HG02610 (cell line): ENCODE measurements around the gene HHIPL1.

Source experiments
- ATAC-seq: cut with Tn5 transposase; IDR thresholded peaks from one replicate; pipeline ENCODE4 v1.9.1; 2021; ENCODE audit warnings: mild to moderate bottlenecking, moderate library complexity; ENCODE audit not compliant: unreplicated experiment

The HHIPL1 gene

DNA sequence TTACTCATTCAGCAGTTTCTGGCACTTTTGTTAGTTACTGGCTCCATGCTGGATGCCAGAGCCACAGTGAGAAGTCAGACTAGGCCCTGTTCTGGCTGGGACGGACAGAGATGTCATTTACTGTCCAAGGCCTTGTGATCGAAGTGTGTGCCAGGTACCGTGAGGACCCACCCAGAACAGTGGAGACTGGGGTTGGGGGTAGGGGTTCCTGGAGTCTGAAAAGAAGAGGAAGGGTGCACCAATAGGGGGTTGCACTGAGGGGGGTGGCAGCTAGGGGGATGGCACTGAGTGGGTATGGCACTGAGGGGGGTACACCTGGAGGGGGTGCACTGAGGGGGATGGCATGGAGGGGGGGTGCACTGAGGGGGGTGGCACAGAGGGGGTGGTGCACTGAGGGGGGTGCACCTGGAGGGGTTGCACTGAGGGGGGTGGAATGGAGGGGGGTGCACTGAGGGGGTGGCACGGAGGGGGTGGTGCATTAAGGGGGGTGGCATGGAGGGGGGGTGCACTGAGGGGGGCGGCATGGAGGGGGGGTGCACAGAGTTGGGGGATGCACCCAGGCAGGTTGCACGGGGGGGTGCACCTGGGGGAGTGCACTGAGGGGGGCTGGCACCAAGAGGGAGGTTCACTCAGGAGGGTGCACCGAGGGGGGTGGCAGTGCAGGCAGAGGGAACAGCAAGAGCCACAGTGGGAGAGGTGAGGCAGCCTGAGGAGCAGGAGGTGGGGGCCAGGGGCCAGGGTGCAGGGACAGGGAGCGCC lies 28.6 kb downstream of the HHIPL1 start:
- ATAC-seq = no peak

DNA sequence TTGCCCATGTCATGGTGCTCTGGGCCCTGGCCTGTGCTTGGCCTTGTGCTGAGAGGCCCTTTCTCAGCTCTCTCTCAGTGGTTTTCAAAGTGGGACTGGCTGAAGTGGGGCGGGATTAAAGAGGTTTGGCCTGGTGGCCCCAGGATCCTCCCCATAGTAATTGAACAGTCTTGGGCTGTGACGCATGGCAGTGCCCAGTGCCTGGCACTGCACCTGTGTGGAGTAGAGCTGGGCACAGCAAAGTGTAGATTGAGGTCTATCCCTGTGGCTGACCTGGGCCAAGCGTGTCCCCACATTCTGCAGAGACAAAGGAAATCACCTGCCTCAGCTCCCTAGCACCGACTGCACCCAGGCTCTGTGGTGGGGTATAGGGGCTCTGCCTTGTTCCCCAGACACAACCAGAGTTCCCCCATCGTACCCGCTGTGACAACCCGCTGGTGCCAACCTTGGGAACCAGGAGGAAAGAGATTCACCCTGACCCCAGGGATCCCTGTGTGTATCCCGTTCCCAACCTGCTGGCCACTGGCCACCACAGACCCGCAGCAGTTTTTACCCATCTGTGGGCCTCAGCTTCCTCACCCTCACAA lies 29.2 kb downstream of the HHIPL1 start:
- no peak for ATAC-seq

DNA sequence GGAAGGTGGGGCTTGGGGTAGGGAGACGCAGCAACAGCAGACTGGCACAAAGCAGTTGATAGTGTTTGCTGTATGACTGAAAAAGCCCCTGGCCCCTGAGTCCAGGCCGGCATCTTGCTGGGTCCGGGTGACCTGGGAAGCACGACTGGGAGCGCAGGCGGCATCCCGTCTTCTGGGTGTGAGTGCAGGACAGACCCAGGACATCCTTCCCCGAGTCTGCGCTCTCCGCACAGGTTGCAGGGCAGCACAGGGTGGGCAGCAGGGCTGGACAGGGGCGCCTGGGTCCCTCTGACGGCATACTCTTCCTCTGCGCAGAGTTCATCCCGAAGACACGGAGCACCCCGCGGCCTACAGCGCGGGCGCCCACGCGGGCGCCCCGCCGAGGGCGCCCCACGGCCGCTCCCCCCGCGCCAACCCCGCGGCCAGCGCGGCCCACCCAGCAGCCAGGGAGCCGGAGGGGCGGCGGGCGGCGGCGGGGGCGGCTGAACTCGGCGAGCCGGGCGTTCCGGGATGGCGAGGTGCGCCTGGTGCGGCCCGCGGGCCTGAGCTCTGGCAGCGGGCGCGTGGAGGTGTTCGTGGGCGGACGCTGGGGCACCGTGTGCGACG lies 29.9 kb downstream of the HHIPL1 start:
- ATAC-seq = no peak

DNA sequence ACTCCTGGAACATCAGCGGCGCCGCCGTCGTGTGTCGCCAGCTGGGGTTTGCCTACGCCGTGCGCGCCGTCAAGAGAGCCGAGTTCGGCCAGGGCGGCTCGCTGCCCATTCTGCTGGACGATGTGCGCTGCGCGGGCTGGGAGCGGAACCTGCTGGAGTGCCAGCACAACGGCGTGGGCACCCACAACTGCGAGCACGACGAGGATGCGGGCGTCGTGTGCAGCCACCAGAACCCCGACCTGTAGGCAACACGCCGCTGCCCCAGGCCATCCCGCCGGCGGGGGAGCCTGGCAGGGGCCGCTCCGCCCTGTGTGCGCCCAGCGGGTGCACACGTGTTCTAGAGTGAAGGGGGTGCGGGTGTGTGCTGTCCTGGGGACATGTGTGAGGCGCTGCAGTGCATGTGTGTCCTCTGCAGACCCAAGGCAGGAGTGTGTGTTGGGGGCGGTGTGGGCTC lies 30.5 kb downstream of the HHIPL1 start:
- ATAC-seq = no peak

DNA sequence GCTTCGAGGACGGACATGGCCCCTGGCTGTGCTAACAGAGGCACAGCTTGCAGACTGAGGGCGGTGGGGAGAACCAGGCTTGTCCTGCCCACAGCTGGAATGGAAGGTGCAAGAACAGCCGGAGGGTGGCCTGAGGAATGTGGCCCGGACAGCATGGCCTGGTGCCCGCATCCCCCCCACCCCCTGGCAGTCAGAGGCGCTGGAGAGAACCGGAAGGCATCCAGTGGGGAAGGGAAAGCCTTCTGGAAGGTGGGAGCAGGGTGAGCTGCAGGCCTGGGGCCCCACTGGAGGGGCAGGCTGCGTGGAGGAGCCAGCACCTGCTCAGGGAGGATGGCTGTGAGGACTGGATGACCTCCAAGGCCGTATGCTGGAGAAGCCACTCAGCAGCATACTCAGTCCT lies 31.0 kb downstream of the HHIPL1 start:
- ATAC-seq = no peak

DNA sequence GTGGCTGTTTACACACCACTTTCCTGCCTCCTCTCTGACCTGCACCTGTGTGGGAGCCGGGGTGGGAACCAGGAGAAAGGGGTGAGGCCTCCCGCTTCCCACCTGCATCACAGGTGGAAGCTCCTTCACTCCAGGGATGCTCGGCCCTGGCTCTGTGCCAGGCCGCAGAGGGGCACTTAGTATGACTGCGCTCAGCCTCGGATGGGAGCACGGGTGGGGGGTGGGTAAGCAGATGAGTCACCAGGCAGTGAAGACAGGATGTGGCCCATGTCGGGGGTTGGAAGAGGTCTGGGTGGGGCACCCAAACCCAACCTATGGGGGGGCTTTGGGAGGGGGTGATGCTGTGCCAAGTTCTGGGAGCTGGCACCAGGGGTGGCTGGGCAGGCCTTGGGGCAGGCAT lies 31.7 kb downstream of the HHIPL1 start:
- no peak for ATAC-seq

DNA sequence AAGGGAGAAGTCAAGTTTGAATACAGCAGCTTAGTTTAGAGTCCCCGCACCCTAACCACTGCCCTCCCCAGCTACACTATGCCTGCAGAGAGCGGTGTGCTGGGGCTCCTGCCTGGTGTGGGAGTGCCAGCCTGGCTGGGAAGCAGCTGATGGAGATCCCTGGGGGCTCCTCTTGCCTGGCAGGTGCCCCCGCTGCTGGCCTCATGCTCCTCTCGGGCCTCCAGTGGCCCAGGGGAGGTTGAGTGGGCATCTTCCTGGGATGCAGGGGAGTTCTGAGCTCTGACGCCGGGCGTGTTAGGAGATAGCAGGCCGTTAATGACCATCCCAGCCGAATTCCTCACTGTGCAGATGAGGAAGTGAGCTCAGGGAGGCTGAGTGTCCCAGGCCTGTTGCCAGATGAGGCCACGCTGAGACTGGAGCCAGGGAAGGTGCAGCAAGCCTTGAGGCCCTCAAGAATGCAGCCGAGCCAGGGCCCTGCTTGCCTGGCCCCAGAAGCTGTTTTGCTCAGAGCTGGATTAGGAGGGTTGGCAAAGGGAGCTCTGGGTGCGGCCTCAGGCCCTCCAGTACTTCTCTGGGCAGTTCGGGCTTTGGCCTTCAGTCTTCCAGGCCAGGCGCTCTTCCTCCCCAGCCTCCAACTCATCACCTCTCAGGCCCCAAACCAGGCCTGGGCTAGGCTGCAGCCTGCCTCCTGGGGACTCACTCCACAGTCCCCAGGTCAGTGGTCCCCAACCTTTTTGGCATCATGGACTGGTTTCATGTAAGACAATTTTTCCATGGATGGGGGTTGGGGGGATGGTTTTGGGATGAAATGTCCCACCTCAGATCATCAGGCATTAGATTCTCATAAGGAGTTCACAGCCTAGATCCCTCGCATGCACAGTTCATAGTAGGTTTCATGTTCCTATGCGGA lies 32.6 kb downstream of the HHIPL1 start:
- no peak for ATAC-seq

DNA sequence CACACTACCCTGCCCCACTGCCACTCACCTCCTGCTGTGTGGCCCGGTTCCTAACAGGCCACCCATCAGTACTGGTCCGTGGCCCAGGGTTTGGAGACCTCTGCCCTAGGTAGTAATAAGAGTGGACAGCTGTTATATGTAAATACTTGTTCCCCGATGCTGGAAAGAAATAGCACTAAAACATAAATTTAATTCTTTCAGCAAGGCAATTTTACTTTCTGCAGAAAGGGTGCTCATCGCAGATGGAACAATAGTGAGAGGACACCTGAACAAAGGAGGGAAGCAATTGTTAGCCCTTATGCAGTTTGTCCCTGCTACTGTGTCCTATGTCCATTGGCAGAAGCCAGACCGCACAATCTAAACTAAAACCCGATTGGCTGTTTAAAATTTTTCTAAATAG lies 33.3 kb downstream of the HHIPL1 start:
- no peak for ATAC-seq

DNA sequence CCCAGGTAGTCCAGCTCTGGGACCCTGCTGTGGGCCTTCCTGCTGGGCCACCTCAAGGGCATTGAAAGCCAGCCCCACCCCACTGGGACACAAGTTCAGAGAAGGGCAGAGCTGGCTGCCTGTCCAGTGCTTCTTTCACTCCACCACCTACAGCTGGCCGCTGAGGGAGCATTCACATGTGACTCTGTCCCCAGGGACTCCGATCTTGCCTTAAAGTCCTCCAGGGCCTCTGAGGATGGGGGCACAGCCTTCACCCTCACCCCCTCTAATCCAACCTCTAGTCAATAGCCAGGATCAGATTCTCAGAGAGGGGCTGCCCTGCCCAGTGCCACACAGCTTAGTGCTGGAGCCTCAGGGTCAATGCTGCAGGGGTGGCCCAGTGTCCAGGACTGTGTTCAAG lies 34.2 kb downstream of the HHIPL1 start:
- ATAC-seq = no peak

DNA sequence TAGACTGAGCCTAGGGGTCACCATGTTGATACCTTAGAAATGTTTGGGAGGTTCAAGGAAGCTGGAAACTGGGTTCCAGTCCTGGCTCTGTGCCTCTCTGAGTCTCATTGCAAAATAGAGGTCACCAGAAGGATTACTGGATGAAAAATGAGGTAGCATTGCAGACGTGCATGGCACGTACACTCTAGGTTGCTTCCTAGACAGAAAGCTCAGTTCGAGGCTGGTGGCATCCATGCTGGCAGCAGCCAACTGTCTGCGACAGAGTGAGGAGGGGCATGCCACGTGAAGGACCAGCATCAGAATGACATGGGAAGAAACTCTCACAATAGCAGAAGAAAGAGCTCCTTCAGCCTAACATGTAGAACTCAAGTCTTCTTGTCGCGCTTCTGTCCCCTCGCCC lies 34.6 kb downstream of the HHIPL1 start:
- ATAC-seq = no peak

DNA sequence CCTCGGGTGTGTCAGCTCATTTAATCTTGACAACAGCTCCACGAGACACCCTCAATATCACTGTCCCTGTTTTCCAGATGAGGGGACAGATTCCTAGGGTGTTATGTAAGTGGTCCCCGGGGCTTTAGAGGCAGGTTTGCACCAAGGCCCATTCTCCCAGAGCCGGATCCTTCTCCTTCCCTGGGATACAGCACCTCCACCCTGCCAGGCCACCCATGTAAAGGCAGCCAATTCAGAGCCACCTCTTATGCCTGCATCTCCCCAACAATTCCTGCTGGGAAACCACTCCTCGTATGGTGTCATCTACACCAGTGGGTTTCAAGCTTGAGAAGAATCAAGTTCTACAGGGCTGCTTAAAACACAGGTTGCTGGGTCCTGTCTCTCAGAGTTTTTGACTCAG lies 35.1 kb downstream of the HHIPL1 start:
- no peak for ATAC-seq

DNA sequence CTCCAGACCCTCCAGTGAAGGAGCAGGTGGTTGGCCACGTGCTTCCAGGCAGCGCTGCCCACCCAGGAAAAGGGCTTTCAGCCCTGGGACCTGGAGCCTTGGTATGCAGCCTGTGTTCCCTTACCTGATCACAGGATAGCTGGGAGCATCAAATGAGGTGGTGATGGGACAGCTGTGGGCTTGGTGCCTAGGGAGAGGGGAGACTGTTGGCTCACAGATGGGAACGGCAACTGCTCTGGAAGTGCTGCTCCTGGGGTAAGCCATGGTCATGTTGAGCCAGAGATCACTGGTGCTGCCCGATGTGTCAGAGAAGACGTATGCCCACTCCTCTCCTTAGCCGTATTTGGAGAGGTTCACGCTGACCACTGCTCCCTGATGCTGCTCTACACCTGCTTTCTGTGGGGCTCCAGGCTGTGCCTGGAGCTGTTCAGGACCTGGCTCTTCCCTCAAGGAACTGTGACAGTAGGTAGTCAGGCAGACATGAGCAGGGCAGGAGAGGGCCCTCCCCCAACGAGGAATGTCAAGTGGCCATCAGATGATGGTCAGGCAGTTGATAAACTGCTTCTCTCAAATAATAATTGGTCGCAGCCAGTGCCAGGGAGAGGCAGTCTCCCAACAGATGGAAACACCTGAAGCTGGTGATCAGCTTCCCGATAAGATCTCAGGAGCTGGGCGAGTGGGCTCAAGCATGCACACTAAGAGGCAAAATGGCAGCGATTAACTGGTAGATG lies 36.3 kb downstream of the HHIPL1 start:
- no peak for ATAC-seq

DNA sequence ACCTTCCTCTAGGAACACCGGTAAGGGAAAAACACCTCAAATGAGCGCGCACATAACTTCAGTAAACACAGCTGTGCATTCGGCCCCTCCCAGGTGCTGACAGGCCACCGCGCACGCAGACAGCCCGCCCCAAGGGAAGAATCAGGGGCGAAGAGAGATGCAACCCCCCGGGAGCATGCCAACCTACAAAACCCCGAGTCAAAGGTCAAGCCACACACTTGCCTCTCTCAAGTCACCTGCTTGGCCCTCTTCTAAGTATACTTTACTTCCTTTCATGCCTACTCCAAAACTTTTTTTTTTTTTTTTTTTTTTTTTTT lies 36.9 kb downstream of the HHIPL1 start:
- no peak for ATAC-seq

DNA sequence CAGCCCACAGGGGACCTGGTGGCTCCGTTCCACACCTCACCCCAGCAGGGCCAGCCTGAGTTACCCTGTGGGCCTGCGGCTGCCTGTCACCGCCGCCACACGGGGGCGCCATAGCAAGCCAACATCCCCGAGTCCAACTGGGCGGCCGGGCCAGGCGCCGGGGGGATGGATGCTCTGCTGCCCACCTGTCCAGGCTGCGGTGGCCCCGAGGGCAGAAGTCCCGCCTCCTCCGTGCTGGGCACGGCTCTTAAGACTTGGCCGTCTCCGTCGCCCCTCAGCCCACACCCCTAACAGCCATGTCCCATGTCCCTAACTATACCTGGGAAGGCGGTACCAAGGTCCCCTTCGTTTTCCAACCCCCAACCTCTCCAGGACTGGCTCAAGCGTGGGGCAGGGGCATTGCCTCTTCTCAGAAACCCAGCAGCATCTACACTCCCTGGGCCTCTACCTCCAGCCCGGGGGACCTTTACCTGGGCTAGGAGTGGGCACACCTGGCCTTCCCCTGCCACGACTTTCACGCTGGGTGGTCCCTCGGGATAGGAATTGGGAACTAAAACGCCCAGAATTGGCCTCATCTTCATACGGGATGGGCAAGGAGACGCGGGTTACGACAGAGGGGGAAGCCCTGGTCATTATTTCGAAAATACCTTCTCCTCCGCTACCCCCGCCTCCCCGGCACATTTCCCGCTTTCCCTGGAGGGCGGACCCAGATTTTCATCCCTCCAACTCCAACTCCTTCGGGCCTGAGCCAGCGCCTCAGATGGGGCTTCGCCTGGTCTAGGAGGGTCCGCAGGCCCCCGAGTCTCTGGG lies 38.1 kb downstream of the HHIPL1 start:
- ATAC-seq = peak; percentile 22

DNA sequence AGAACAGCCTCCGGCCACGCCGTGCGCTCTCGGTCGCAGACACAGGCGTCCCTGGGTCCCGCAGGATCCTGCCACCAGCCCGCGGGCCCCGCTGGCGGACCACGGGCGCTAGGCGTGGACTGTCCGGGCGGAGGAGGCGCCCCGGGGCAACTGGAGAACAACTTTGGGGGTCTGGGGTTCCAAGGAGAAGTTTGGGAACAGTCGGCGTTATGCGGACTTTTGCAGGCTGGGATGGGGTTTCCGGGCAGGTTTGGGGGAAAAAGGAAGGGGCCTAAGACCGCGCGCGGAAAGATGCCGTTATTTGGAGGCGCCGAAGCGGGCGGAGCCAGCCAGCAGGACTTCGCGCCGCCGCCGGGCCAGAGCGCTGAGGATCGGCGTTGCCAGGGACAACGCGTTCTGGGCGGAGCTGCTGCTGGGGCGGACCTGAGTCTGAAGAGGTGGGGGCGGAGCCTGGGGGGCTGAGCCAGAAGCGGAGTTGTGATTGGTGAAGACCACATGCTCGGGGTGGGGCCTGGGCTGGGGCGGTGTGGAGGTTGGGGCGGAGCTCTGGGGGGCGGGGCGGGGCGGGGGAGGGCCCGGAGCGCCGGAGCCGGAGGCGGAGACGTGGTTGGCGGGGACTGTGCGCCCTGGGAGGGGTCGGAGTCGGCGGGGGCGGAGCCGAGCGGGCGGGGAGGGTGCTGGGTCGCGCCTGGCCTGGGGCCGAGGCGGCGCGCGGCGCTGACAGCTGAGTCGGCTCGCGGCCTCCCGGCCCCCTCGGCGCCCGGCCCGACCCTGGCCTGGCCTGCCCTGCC lies 38.9 kb downstream of the HHIPL1 start, which contains the start of gene CYP46A1:
TSS of gene CYP46A1 (plus strand) at position 680 of the 791 bp plus-strand sequence. CDS start 120 bp downstream, outside the sequence.
- ATAC-seq = peak; percentile 97

DNA sequence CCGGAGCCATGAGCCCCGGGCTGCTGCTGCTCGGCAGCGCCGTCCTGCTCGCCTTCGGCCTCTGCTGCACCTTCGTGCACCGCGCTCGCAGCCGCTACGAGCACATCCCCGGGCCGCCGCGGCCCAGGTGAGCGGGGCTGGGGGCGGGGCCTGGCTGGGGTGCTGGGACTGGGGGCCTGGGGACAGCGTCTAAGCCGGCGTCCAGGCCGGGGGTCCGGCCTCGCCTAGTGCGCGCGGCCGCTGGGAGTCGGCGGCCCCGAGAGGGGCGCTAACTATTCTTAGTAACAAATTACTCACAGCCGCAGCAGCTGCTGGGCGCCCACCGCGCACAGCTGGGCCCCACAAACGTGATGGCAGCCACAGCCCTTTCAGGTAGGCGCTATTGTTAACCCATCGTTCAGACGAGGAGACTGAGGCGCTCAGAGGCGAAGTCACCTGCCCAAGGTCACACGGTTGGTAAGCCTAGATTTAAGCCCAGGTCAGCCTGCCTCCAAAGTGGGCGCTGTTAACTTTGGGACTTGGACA lies 39.5 kb downstream of the HHIPL1 start:
- ATAC-seq = peak; percentile 18

DNA sequence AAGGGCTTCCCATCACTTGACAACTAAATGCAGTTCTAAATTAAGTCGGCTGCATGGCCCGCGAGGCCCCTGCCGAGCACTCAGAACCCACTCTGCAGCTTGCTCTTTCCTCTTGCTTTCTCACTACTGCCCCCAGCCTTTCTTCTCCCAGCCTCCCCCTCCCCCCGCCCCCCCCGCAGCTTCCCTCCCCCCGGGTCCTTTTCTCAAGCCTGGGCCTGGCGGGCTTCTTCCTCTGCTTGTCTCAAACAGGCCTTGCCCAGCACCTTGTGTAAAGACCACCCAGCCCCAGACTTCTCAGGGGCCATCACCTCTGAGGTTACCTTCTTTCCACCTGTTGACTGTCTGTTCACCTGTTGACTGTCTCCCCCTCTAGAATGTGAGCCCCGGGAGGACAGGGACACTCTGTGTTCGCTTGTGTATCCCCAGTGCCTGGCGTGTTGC lies 40.2 kb downstream of the HHIPL1 start:
- no peak for ATAC-seq

DNA sequence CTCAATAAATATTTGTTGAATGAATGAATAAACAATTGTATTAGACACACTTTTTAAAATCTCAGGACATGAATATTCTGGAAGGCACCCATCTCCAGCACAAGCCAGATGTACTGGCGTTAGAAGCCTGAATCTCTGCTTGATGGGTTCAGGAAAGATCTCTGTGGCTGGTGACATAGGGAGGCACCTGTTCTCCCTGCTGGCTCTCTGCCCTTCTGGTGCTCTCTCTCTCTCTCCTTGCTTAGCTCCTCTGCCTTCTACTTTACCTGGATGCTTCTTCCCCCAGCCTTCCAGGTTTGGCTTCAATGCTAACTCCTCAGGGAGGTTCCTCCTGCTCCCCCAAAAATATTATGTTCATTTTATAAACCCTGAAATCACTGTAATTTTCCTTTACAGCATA lies 40.7 kb downstream of the HHIPL1 start:
- ATAC-seq = no peak
